Gastroesophageal sphincter (tissue), 4 donors: ENCODE measurements around the gene FBXO42. TPM values are rescaled to one million over a fixed set of nuclear protein-coding genes. Genes with fewer than 3 reads are reported as not detected.
"Not testable (repeated sequence)": the region's sequence is repeated elsewhere in the genome, so short reads cannot be mapped to it uniquely, and the experiment has no call there.

Experiments used
- ATAC-seq: fragments of 150-250 bp; one replicate; pipeline ENCODE4 v1.9.1; 2016; ENCODE audit warnings: mild to moderate bottlenecking, moderate library complexity
- H3K27ac ChIP-seq, 4 donors: fragments of 200-600 bp; sonication (generic) in 3 of 4; 1 replicate in 3 of 4; 2 replicates in 1 of 4; pipeline ENCODE4 v1.5.1; 2016 to 2019
- H3K27me3 ChIP-seq: fragments of 200-600 bp; sonication (generic); one replicate; pipeline ENCODE4 v1.5.1; 2019
- H3K36me3 ChIP-seq, 2 donors: fragments of 200-600 bp; sonication (generic); one replicate each; pipeline ENCODE4 v1.5.1; 2019; ENCODE audit warnings: control low read depth in 1 of 2
- H3K4me1 ChIP-seq, 3 donors: fragments of 200-600 bp; sonication (generic); 1 replicate in 2 of 3; 2 replicates in 1 of 3; pipeline ENCODE4 v1.5.1; 2016 to 2019; ENCODE audit warnings: control low read depth in 2 of 3
- H3K4me3 ChIP-seq, 2 donors: fragments of 200-600 bp; sonication (generic); one replicate each; pipeline ENCODE4 v1.5.1; 2019; ENCODE audit warnings: mild to moderate bottlenecking in 1 of 2, moderate library complexity in 1 of 2
- H3K9me3 ChIP-seq, 3 donors: fragments of 200-600 bp; sonication (generic); one replicate each; pipeline ENCODE4 v1.5.1; 2017 to 2019; ENCODE audit warnings: control low read depth in 2 of 3
- CTCF ChIP-seq, 4 experiments: fragments of 200-600 bp in 2 of 4; fragments of 450-650 bp in 2 of 4; sonication (generic) in 1 of 4; IDR thresholded peaks; one replicate each; pipeline ENCODE4 v1.5.1; 2017 to 2019; ENCODE audit warnings: antibody characterized with exemption in 4 of 4, mild to moderate bottlenecking in 2 of 4, moderate library complexity in 2 of 4
- EP300 ChIP-seq: sonication (generic); formaldehyde crosslinking; IDR thresholded peaks from one replicate; pipeline ENCODE4 v1.6.1; 2017; ENCODE audit warnings: antibody characterized with exemption, mild to moderate bottlenecking
- POLR2A ChIP-seq, 2 donors: fragments of 450-650 bp; IDR thresholded peaks; one replicate each; pipeline ENCODE4 v1.6.1; 2017; ENCODE audit warnings: antibody characterized with exemption in 2 of 2, mild to moderate bottlenecking in 2 of 2, moderate library complexity in 1 of 2
- POLR2AphosphoS5 ChIP-seq: sonication (generic); formaldehyde crosslinking; IDR thresholded peaks from one replicate; pipeline ENCODE4 v1.6.1; 2017; ENCODE audit warnings: antibody characterized with exemption
- WGBS, 2 donors: methylation state at CpG; one replicate each; pipeline ENCODE4 v1.1.5; 2018; ENCODE audit warnings: low coverage in 1 of 2; 5-methylcytosine and 5-hydroxymethylcytosine counted together
- total RNA-seq, 4 donors: library from RNA; depleted of rRNA; stranded (reverse); fragments of >200 nt; gene quantifications; one replicate each; pipeline ENCODE4 v1.1.0, GENCODE V29; 2016

The FBXO42 gene
- total RNA-seq, 4 donors from 2014 or later = 26.8 to 33.0 (median 29.7) TPM

GRCh38 chr1:16367258-16367967 is 15.1 kb upstream of the FBXO42 start:
- WGBS, 2 donors = 0 to 1% methylated on average over 13 to 36 of the region's 47 CpGs
- peak overlapping the region; percentile 72 to 98 (median 96) for H3K27ac ChIP-seq
- H3K4me1 ChIP-seq = peaks cover 4 to 68% (median 12%) of the 10 kb centered on the region in 3 donors
- peak; percentile 85 for ATAC-seq
- H3K9me3 ChIP-seq = no peaks in the 10 kb centered on the region
- no peaks in the 10 kb centered on the region for H3K27me3 ChIP-seq
- no peaks in the 10 kb centered on the region for H3K36me3 ChIP-seq
- peak overlapping the region; percentile 56 to 86 for H3K4me3 ChIP-seq
- peak in 2 of 4 experiments; percentile 16 to 43 for TF ChIP-seq CTCF (IDR thresholded peaks at IDR 0.05)
- TF ChIP-seq POLR2A (IDR thresholded peaks at IDR 0.05) = peak; percentile 67 to 76
- TF ChIP-seq EP300 = no peak
- TF ChIP-seq POLR2AphosphoS5 = peak; percentile 52

DNA sequence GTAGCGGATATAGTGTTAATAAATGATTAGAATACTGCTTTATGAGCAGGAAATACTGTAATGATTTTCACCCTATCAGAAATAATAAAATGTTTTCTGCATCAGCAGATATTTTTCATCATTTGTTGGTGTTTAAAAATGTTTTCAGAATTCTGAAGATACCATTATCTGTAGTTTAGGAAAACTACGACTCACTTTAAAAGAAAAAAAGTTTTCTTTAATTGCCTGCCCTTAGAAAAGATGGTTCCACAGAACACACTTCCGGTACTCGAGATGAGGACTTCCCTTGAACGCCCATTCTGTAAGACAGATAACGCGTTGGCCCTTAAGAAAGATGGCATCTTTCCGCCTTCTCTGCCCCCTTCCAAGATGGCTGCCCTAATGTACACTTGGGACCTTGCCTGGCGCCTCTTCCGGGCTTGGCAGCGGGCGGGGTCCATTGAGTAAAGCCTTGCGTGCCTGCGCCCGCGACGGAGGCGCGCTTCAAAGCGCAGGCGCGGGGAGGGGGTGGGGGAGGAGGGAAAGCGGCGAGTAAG is 14.5 kb upstream of the FBXO42 start, which contains the start of gene SZRD1:
SZRD1 (plus strand) TSS at position 521 of the 536 bp plus-strand sequence. CDS start 16 bp downstream, outside the sequence.
- ATAC-seq = peak; percentile 94
- TF ChIP-seq POLR2A (IDR thresholded peaks at IDR 0.05) = no peak
- TF ChIP-seq POLR2AphosphoS5 = peak; percentile 82
- Histone ChIP-seq H3K36me3 (no peaks in the 10 kb centered on the region), H3K27me3 (no peaks in the 10 kb centered on the region), H3K9me3 (no peaks in the 10 kb centered on the region), H3K4me1 (peaks cover 4 to 62% (median 12%) of the 10 kb centered on the region in 3 donors), H3K4me3 (peak within 1 kb of the TSS; percentile 56 to 86), H3K27ac (peak within 1 kb of the TSS; percentile 72 to 98 (median 96))
- 2 to 8% methylated on average over 6 to 17 of the region's 24 CpGs for WGBS, 2 donors

GRCh38 chr1:16365146-16365498 is 12.8 kb upstream of the FBXO42 start:
- H3K27me3 ChIP-seq, H3K36me3 ChIP-seq, H3K9me3 ChIP-seq, H3K4me3 ChIP-seq: not testable (repeated sequence)
- 50 to 64% methylated on average over 2 to 3 of the region's 3 CpGs for WGBS, 2 donors
- Histone ChIP-seq H3K27ac (peak overlapping the region in 3 of 4 donors; percentile 63 to 94 (median 74)), H3K4me1 (peaks cover 4 to 45% (median 12%) of the 10 kb centered on the region in 3 donors)
- peak; percentile 78 for TF ChIP-seq POLR2AphosphoS5
- ATAC-seq = peak; percentile 25

GRCh38 chr1:16356867-16357266 is 4.6 kb upstream of the FBXO42 start:
- H3K9me3 ChIP-seq = no peaks in the 10 kb centered on the region
- no peak for ATAC-seq
- H3K36me3 ChIP-seq = no peaks in the 10 kb centered on the region
- no peaks in the 10 kb centered on the region for H3K27me3 ChIP-seq
- no peak overlapping the region for H3K27ac ChIP-seq
- H3K4me3 ChIP-seq = no peak overlapping the region
- 61 to 78% methylated on average over 3 of the region's 3 CpGs for WGBS, 2 donors
- H3K4me1 ChIP-seq = peaks cover 0 to 7% (median 3%) of the 10 kb centered on the region in 3 donors
- TF ChIP-seq EP300 (no peak), POLR2A (IDR thresholded peaks at IDR 0.05) (no peak), CTCF (IDR thresholded peaks at IDR 0.05) (no peak), POLR2AphosphoS5 (no peak)

- no peaks in the 10 kb centered on the region for H3K9me3 ChIP-seq
- no peak for ATAC-seq
- H3K4me1 ChIP-seq = peaks cover 0 to 26% (median 9%) of the 10 kb centered on the region in 3 donors
- no peak for TF ChIP-seq POLR2AphosphoS5
- TF ChIP-seq POLR2A (IDR thresholded peaks at IDR 0.05) = no peak
- TF ChIP-seq EP300 = no peak
- no peak for TF ChIP-seq CTCF (IDR thresholded peaks at IDR 0.05)
- no peaks in the 10 kb centered on the region for H3K36me3 ChIP-seq
- no peak overlapping the region for H3K4me3 ChIP-seq
- no CpG with 5 or more reads among the region's 2 CpGs for WGBS, 2 donors
- no peaks in the 10 kb centered on the region for H3K27me3 ChIP-seq
- H3K27ac ChIP-seq = no peak overlapping the region
These were observed 2.3 kb upstream of the FBXO42 start for GRCh38 chr1:16354619-16355018.
